Progenitor cell of endocrine pancreas (in vitro differentiated cells): Measurements from ENCODE around the gene SLCO6A1. TPM values are rescaled to one million over a fixed set of nuclear protein-coding genes. Genes with fewer than 3 reads are reported as not detected.
A peak's percentile ranks its signal among the peaks of the same experiment; 100 is the strongest.

ENCODE experiments used
- DNase-seq: peaks from one replicate; pipeline ENCODE4 v3.0.0; 2021; ENCODE audit warnings: low spot score; ENCODE audit not compliant: unreplicated experiment
- H3K27ac Mint-ChIP-seq: 2 replicates; pipeline ENCODE4 v1.8.0; 2021; ENCODE audit warnings: mild to moderate bottlenecking, moderate library complexity, mixed read lengths
- H3K27me3 Mint-ChIP-seq: 2 replicates; pipeline ENCODE4 v1.8.0; 2021; ENCODE audit warnings: mixed read lengths
- H3K36me3 Mint-ChIP-seq: 2 replicates; pipeline ENCODE4 v1.8.0; 2022; ENCODE audit warnings: mixed read lengths; ENCODE audit not compliant: insufficient read depth
- H3K4me1 Mint-ChIP-seq: 2 replicates; pipeline ENCODE4 v1.8.0; 2021; ENCODE audit warnings: low read depth, mixed read lengths
- H3K4me3 Mint-ChIP-seq: 2 replicates; pipeline ENCODE4 v1.8.0; 2021; ENCODE audit warnings: low read depth, mild to moderate bottlenecking, moderate library complexity, mixed read lengths
- H3K9me3 Mint-ChIP-seq: 2 replicates; pipeline ENCODE4 v1.8.0; 2021; ENCODE audit warnings: low read depth, mixed read lengths
- total RNA-seq: library from RNA; stranded (reverse); gene quantifications from 2 replicates; pipeline ENCODE4 v1.2.1, GENCODE V29; 2021
- TF ChIP-seq, protein P1 (sequence below): fragments of 200-600 bp; sonication (generic); IDR thresholded peaks from one replicate; pipeline ENCODE4 v1.5.0; 2021; ENCODE audit warnings: antibody characterized with exemption, mild to moderate bottlenecking; ENCODE audit not compliant: unreplicated experiment

The SLCO6A1 gene
- total RNA-seq, 1 donor from 2014 or later = 4.9 TPM

DNA sequence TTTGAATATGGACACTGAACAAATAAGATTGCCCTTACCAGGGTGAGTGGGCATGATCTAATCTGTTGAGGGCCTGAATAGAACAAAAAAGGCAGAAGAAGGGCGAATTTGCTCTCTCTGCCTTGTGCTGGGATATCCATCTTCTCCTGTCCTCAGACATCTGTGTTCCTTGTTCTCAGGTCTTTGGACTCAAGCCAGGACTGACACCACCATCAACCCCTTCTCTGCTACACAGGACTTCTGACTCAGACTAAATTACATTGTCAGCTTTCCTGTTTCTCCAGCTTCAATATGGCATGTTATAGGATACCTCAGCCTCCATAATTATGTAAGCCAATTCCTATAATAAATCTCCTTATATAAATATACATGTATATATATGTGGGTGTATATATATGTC is 40.8 kb upstream of the SLCO6A1 start:
- H3K9me3 Mint-ChIP-seq = no peaks in the 10 kb centered on the region
- no peak overlapping the region for H3K27ac Mint-ChIP-seq
- DNase-seq = no peak
- H3K36me3 Mint-ChIP-seq = peaks cover 1% of the 10 kb centered on the region
- H3K4me1 Mint-ChIP-seq = no peaks in the 10 kb centered on the region
- no peak overlapping the region for H3K4me3 Mint-ChIP-seq
- H3K27me3 Mint-ChIP-seq = no peaks in the 10 kb centered on the region
- TF ChIP-seq, protein P1, sequence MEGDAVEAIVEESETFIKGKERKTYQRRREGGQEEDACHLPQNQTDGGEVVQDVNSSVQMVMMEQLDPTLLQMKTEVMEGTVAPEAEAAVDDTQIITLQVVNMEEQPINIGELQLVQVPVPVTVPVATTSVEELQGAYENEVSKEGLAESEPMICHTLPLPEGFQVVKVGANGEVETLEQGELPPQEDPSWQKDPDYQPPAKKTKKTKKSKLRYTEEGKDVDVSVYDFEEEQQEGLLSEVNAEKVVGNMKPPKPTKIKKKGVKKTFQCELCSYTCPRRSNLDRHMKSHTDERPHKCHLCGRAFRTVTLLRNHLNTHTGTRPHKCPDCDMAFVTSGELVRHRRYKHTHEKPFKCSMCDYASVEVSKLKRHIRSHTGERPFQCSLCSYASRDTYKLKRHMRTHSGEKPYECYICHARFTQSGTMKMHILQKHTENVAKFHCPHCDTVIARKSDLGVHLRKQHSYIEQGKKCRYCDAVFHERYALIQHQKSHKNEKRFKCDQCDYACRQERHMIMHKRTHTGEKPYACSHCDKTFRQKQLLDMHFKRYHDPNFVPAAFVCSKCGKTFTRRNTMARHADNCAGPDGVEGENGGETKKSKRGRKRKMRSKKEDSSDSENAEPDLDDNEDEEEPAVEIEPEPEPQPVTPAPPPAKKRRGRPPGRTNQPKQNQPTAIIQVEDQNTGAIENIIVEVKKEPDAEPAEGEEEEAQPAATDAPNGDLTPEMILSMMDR = no peak

DNA sequence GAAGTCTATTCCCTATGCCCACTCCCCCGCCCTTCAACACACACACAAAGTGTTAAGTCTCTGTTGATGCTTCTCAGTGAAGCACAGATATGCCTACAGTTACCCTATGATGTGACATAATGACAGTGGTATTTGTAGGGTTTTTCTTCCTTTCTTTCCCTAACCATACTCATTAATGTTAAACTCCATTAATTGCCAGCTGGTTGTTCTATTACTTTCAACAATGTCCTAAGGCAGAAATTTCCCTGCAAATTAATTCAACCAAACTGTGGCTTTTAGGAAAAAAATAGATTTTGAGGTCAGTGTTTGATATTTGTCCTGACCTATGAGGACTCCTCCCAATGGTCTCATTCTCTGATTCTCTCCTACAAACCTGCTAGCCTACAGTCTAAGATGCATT is 38.2 kb upstream of the SLCO6A1 start:
- Mint-ChIP-seq H3K27me3 (no peaks in the 10 kb centered on the region), H3K27ac (no peak overlapping the region), H3K36me3 (peaks cover 1% of the 10 kb centered on the region), H3K9me3 (no peaks in the 10 kb centered on the region), H3K4me1 (no peaks in the 10 kb centered on the region), H3K4me3 (no peak overlapping the region)
- no peak for DNase-seq
- TF ChIP-seq, protein P1 = no peak

DNA sequence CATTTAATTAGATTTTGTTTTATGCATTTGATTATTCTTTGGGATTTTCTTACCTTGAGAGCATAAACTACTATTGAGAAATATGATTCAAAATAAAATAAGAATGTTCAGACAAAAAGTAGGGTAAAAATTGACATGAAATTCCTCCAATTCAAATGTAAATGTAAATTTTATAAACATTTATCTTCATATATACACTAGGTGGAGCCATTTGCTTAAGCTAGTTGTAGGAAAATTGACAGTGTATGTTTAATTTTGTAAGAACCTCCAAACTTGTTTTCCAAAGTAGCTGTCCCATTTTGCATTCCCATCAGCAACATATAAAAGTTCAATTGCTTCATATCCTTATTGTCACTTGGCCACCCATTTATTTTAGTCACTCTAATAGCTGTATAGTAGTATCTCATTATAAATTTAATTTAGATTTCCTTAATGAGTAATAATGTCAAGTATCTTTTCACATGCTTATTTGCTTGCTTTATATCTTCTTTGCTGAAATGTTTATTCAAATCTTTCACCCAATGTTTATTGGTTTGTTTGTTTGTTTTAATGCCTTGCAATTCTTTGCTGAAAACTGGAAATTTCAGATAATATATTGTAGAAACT is 37.6 kb upstream of the SLCO6A1 start:
- Mint-ChIP-seq H3K4me3 (no peak overlapping the region), H3K27ac (no peak overlapping the region), H3K4me1 (no peaks in the 10 kb centered on the region), H3K36me3 (no peaks in the 10 kb centered on the region), H3K9me3 (no peaks in the 10 kb centered on the region), H3K27me3 (no peaks in the 10 kb centered on the region)
- TF ChIP-seq, protein P1 = peak; percentile 54
- no peak for DNase-seq

GRCh38 chr5:102532123-102532522 is 33.3 kb upstream of the SLCO6A1 start:
- TF ChIP-seq, protein P1 = no peak
- Mint-ChIP-seq H3K4me3 (no peak overlapping the region), H3K27ac (no peak overlapping the region), H3K9me3 (no peaks in the 10 kb centered on the region), H3K27me3 (no peaks in the 10 kb centered on the region), H3K4me1 (no peaks in the 10 kb centered on the region), H3K36me3 (no peaks in the 10 kb centered on the region)
- DNase-seq = no peak

DNA sequence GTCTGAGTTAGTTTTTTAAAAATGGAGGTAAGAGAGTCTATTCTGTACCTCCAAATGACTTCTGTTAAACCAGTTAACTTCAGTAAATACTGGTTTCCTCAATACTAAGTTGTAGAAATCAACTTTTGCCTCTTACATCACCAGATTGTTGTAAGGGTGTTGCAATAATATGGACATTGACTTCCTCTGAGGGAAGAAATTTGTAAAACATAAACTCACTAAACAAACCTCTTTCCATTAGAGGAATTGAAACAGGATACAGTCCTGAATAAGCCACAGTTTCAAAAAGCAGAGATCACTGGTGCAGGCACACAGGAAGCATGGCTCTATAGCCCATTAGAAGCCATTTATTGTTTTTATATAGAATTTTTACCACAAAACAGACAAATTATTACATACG is 32.7 kb upstream of the SLCO6A1 start:
- no peaks in the 10 kb centered on the region for H3K27me3 Mint-ChIP-seq
- H3K4me1 Mint-ChIP-seq = no peaks in the 10 kb centered on the region
- no peaks in the 10 kb centered on the region for H3K36me3 Mint-ChIP-seq
- TF ChIP-seq, protein P1 = no peak
- H3K4me3 Mint-ChIP-seq = no peak overlapping the region
- no peak overlapping the region for H3K27ac Mint-ChIP-seq
- no peak for DNase-seq
- no peaks in the 10 kb centered on the region for H3K9me3 Mint-ChIP-seq
